ENCODE results near the gene HP1BP3. TPM values are rescaled to one million over a fixed set of nuclear protein-coding genes. Genes with fewer than 3 reads are reported as not detected.

The HP1BP3 gene
- total RNA-seq, 2 donors from 2014 or later, result 253 to 311 TPM

DNA sequence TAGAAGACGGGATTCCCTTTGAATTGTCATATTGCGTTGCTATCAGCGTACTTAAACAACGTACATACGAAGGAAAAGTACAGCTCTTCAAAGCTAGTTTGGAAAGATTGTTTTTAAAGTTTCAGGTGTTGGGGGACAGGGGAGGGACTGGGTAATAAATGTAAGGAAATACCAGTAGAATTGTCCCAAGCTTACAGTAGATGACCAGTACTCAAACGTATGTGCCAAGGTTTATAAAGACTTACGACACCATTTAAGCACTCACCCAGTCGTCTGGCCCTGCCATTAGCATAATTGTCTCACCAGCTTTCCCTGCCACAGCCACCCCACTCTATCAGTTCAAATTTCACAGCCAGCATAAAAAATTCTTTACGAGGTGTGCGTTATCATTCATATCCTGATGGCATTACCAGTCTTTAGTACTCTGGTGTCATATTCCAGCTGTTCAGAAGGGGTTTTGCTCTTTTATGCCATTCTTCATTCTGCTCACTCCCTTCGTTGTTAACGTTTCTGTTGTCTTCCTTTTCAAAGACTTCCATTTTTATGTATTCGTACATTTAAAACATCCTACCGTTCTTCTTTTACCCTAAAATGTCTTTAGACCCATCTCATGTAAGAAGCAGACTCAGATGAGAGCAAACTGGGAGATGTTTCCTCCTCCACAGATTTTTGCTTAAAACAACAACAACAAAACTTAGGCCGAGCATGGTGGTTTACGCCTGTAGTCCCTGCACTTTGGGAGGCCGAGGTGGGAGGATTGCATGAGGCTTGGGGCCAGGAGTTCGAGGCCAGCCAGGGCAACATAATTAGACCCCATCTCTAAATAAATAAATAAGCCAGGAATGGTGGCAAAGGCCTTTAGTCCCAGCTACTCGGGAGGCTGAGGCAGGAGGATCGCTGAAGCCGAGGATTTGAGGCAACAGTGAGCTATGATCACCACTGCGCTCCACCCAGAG, 1.0 kb upstream of the HP1BP3 start:
- peaks cover 11 to 12% of the 10 kb centered on the region in 2 donors for H3K36me3 Mint-ChIP-seq

DNA sequence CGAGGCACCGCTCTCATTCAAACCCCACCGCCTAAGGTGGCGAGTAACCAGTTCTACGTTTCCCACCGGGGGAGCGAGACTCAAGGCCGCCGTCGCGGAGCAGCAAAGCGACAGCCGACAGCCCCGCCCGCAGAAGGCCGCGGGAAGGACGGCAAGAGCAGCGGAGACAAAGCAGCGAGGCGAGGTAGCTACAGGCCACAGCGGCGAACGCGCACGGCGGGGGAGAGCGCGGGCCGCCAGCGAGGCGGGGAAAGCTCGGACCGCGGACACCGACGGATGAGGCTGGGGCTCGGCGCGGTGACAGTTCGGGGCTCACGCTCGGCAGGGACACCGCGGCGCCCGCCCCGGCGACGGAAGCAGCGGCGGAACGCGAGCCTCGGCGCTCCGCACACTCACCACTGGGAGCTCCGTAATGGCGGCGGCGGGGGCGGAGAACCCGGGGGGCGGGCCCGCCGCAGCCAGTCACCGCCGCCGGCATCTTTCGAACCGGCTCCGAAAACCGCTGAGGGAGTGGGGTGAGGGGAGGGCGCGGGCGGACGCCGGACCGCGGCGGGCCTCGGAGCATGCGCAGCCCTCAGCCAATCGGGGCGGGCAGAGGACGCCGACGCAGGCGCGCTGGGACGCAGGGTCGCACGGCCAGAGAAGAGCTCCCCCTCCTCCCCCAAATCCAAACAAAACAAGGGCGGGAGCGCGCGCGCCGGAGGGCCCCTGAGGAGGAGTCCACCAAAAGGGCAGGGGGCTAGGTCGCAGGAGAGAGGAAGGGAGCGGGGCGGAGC, 666 bp downstream of the HP1BP3 start:
- no peaks in the 10 kb centered on the region for H3K9me3 Mint-ChIP-seq
- ATAC-seq, result peak; percentile 82 to 87
- peaks cover 11 to 12% of the 10 kb centered on the region in 2 donors for H3K36me3 Mint-ChIP-seq
- peak; percentile 97 to 98 for DNase-seq (ENCODE audit: low spot score in 2 of 2)
- peak overlapping the region; percentile 98 for H3K27ac Mint-ChIP-seq

More for the DNA sequence above, 1.0 kb upstream of the HP1BP3 start:
- no peak for DNase-seq (ENCODE audit: low spot score in 2 of 2)
- no peak for ATAC-seq
- Mint-ChIP-seq H3K27ac (peak overlapping the region; percentile 96 to 98), H3K9me3 (no peaks in the 10 kb centered on the region)

DNA sequence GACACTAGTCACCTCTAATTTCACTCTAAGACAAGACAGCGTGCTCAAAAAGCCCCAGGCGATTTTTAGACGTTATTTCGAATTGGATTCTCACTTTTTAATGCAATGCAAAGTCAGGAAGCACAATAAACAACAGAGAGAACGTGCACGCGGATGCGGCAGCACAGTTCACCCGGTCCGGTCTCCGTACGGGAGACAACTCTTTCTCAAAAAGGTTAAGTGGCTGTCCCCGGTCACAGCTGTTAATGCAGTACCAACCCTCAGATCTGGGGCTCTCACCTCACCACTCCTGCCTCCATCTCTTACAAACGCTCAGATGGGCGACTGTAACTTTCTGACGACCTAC, 1.2 kb downstream of the HP1BP3 start:
- ATAC-seq (peak in 1 of 2 donors; percentile 0), DNase-seq (ENCODE audit: low spot score in 2 of 2) (no peak)
- peaks cover 12 to 17% of the 10 kb centered on the region in 2 donors for H3K36me3 Mint-ChIP-seq
- H3K27ac Mint-ChIP-seq, result peak overlapping the region; percentile 98
- H3K9me3 Mint-ChIP-seq, result no peaks in the 10 kb centered on the region

DNA sequence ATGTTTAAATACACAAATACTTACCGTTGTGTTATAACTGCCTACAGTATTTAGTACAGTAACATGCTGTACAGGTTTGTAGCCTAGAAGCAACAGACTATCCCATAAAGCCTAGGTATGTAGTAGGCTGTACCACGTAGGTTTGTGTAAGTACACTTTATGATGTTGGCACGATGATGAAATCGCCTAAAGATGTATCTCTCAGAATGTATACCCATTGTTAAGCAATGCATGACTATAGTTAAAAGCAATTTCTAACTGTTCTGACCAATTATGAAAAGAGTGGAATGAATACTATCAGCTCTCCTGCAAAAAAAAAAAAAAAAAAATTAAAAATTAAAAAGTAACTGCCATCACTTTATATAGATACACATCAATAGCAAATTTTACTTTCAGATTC, 11.4 kb downstream of the HP1BP3 start:
- ATAC-seq, result peak; percentile 51 to 91
- no peak for DNase-seq (ENCODE audit: low spot score in 2 of 2)
- Mint-ChIP-seq H3K9me3 (no peaks in the 10 kb centered on the region), H3K27ac (peak overlapping the region in 1 of 2 donors; percentile 34), H3K36me3 (peaks cover 0 to 27% of the 10 kb centered on the region in 2 donors)

DNA sequence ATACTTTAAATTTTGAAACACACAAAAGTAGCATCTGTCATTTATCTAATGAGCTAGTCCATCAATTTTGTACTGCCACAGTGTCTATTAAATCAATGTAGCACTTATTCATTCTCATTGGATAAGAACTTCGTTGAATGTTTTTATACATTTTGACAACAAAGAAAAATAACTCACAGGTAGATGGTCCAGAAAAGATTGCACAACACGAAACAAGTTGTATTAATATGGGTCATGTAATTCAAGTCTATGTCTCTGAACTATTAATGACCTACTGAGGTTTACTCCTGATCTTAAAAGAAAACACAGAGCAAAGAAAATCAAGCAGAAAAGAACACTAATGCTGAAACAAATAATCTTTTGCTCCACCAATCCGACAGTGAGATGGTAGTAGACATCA, 15.3 kb downstream of the HP1BP3 start:
- DNase-seq (ENCODE audit: low spot score in 2 of 2) (no peak), ATAC-seq (no peak)
- Mint-ChIP-seq H3K27ac (peak overlapping the region in 1 of 2 donors; percentile 42), H3K36me3 (peaks cover 0 to 19% of the 10 kb centered on the region in 2 donors), H3K9me3 (no peaks in the 10 kb centered on the region)

DNA sequence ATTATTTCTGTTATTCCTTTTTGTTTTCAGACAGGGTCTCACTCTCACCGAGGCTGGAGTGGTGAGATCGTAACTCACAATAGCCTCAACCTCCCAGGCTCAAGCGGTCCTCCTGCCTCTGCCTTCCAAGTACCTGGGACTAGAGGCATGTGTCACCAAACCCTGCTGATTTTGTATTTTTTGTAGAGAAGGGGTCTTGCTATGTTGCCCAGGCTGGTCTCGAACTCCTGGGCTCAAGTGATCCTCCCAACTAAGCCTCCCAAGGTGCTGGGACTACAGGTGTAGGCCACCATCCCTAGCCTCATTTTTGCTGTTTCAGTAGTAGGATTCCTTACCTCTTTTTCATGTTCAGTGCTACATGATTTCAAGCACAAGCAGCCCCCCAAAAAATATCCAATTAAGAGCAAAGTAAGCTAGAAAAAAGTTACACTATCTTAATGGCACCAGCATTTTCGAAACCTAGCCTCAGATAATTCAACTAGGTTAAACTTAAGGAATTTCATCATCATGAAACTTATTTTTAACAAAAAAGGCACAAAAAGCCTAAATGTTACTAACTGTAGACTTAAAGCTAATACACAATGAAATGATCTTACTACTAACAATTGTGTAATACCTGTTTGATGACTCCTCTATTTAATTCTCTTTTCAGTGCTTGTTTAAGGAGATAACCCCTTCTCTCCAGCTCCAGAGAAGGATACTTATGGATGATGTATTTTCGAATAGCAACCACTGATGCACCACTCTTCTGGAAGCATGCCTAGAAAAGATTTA, 16.6 kb downstream of the HP1BP3 start:
- H3K27ac Mint-ChIP-seq, result no peak overlapping the region
- DNase-seq (ENCODE audit: low spot score in 2 of 2), result no peak
- no peaks in the 10 kb centered on the region for H3K9me3 Mint-ChIP-seq
- H3K36me3 Mint-ChIP-seq, result peaks cover 0 to 25% of the 10 kb centered on the region in 2 donors
- ATAC-seq, result no peak

DNA sequence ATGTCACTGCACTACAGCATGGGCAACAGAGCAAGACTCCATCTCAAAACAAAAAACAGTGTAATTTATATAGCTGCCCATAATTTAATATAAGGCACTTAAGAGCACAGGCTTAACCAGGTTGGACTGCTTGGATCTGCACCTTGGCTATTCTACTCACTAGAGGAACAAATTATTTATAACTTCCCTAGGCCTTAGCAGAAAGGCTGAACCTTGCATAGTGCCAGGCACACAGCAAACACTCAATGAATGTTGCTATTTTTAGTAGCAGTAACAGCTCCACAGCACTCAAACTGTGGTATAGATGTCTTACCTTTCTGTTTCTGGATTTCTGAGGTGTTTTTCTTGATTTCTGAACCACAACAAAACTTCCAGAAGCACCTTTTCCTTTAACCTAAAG, 19.8 kb downstream of the HP1BP3 start:
- ATAC-seq, result no peak
- H3K27ac Mint-ChIP-seq, result no peak overlapping the region
- peaks cover 0 to 28% of the 10 kb centered on the region in 2 donors for H3K36me3 Mint-ChIP-seq
- H3K9me3 Mint-ChIP-seq, result no peaks in the 10 kb centered on the region
- no peak for DNase-seq (ENCODE audit: low spot score in 2 of 2)

DNA sequence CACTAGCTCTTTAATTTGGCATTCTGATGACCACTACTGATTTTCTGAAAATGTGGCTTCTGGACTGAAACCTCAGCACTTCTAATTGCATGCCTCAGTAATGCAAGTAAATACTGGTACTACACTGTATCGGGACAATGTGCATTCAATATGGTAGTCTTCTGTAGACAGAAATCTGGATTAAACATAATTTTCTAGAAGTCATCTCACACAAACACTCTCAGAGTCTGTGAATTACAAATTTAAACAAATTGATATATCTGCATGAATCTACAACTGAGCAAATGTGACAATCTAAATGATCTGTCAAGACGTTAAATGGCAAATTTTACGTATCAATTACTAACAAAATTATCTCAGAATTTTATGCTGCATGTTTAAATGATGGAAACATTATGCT, 23.7 kb downstream of the HP1BP3 start:
- H3K9me3 Mint-ChIP-seq, result no peaks in the 10 kb centered on the region
- H3K36me3 Mint-ChIP-seq, result peaks cover 11 to 36% of the 10 kb centered on the region in 2 donors
- no peak for DNase-seq (ENCODE audit: low spot score in 2 of 2)

DNA sequence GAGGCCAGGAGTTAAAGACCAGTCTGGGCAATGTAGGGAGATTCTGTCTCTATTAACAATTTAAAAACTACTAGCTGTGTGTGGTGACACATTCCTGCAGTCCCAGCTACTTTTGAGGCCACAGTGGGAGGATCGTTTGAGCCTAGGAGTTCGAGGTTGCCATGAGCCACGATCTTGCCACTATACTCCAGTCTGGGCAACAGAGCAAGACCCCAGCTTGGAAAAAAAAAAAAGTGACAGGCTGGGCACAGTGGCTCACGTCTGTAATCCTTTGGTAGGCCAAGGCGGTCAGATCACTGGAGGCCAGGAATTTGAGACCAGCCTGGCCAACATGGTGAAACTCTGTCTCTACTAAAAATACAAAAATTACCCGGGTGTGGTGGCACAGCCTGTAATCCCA, 26.8 kb downstream of the HP1BP3 start:
- Mint-ChIP-seq H3K36me3 (peaks cover 11 to 31% of the 10 kb centered on the region in 2 donors), H3K9me3 (no peaks in the 10 kb centered on the region), H3K27ac (no peak overlapping the region)
- ATAC-seq, result no peak
- no peak for DNase-seq (ENCODE audit: low spot score in 2 of 2)

More for the DNA sequence above, 23.7 kb downstream of the HP1BP3 start:
- no peak for ATAC-seq
- no peak overlapping the region for H3K27ac Mint-ChIP-seq

DNA sequence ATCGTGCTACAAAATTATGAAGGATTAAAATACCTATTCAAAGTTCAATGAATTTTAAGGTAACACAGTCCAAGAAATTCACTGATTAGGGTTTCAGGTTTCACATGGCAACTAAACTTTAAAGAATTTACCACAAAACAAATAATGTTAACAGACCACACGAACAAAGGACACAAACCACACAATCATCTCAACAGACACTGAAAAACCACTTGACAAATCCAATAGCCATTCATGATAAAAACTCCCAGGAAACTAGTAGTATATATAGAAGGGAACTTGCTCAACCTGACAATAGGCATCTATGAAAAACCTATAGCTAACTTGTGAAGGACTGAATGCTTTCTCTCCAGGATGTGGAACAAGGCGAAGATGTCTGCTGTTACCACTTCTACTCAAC, 33.5 kb downstream of the HP1BP3 start:
- no peak for ATAC-seq
- Mint-ChIP-seq H3K36me3 (peaks cover 0 to 12% of the 10 kb centered on the region in 2 donors), H3K27ac (no peak overlapping the region), H3K9me3 (no peaks in the 10 kb centered on the region)
- DNase-seq (ENCODE audit: low spot score in 2 of 2), result no peak

DNA sequence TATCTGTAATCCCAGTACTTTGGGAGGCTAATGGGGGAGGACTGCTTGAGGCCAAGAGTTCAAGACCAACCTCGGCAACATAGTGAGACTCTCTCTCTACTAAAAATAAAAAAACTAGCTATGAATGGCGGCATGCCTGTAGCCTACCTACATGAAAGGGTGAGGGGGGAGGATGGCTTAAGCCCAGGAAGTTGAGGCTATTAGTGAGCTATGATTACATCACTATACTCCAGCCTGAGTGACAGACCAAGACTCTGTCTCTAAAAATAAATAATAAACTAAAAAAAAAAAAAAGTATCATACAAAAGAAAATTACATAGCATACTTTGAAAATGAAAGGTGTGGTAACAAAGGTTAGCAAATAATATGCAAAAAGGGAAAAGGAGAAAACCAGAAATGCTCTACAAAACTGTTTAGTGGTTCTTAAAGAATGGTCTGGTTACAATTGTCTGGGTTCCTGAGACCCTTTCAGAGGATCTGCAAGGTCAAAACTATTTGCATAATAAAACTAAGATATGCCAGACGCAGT, 35.6 kb downstream of the HP1BP3 start:
- Mint-ChIP-seq H3K36me3 (peaks cover 0 to 10% of the 10 kb centered on the region in 2 donors), H3K9me3 (no peaks in the 10 kb centered on the region), H3K27ac (no peak overlapping the region)
- DNase-seq (ENCODE audit: low spot score in 2 of 2) (no peak), ATAC-seq (no peak)

DNA sequence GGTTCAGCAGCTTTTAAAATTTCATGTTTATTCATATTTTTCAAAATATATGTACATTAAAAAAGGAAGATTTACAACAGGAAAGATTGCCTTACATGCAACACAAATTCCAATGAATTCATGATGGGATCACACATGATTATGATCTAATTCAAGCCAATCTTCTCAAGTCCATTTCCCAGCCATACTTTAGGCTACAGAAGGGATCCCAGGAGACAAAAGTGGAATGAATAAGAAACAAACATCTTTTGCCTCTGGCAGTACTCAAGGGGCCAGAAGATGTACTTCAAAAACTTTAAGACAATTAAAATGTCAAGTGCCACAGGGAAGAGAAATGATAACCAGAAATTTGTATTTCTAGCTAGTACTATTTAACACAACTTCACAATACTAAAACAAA, 44.4 kb downstream of the HP1BP3 start:
- ATAC-seq (no peak), DNase-seq (ENCODE audit: low spot score in 2 of 2) (no peak)
- Mint-ChIP-seq H3K36me3 (peaks cover 0 to 21% of the 10 kb centered on the region in 2 donors), H3K27ac (no peak overlapping the region), H3K9me3 (no peaks in the 10 kb centered on the region)

DNA sequence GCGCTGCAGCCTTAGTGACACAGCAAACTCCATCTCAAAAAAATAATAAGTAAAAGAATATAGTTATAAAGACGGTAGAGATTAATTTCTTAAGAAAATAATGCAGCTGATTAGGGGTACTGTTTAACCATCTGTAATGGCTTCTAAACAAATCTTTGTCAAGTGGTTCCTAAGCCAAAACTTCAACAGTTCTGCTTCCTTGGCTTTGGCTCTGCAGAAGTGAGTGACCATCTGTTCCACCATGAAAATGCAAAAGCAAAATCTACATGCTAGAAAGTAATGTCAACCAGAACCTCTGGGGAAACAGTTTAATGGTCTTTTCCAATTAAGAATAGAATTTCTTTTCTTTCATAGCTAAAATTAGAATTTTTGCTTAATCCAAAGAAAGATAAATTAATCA, 46.3 kb downstream of the HP1BP3 start:
- H3K9me3 Mint-ChIP-seq, result no peaks in the 10 kb centered on the region
- ATAC-seq (no peak), DNase-seq (ENCODE audit: low spot score in 2 of 2) (no peak)
- peaks cover 0 to 21% of the 10 kb centered on the region in 2 donors for H3K36me3 Mint-ChIP-seq
- no peak overlapping the region for H3K27ac Mint-ChIP-seq

DNA sequence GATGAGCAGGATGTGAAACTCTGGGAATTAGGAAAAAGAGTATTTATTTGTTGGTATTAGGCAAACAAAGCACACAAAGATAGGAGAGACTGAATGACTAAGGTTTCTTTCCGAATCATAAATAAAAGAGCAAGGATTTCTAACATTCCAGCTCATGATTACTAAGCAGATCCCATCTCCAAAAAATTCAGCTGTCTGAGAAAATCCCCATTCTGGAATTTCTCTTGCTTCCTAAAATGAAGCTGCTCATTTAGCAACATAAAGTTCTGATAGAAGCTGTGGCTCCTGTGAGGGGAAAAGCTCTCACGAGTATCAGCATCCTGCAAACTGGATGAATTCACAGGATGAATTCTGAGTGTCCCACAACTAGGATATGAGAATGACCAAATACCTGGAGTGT, 47.9 kb downstream of the HP1BP3 start:
- H3K27ac Mint-ChIP-seq, result peak overlapping the region in 1 of 2 donors; percentile 30
- peaks cover 0 to 13% of the 10 kb centered on the region in 2 donors for H3K36me3 Mint-ChIP-seq
- ATAC-seq (no peak), DNase-seq (ENCODE audit: low spot score in 2 of 2) (no peak)
- H3K9me3 Mint-ChIP-seq, result no peaks in the 10 kb centered on the region

DNA sequence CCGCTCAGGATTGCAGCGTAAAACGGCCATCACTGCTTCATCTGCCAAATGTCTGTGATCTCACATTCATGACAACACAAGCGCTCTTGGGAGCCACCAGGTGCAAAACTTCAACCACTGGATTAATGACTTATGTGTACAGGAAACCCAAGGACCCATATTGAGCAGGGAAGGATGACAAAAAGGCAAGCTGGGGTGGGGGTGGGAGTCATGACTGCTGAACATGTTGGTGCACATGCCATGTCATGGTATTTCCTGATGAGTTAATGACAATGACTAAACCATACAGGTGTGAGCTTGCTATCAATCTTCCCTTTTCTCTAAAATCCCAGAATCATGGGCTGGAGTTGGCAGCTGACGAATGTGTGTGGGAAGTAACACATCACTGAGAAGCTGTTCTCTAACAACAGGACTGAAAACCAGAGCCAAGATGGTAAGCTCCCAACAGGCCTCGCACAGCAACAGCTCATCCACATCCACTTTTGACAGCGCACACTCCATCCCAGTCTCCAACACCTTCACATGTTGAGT, 51.5 kb downstream of the HP1BP3 start:
- no peak for ATAC-seq
- H3K9me3 Mint-ChIP-seq, result no peaks in the 10 kb centered on the region
- DNase-seq (ENCODE audit: low spot score in 2 of 2), result no peak
- H3K27ac Mint-ChIP-seq, result peak overlapping the region in 1 of 2 donors; percentile 36
- H3K36me3 Mint-ChIP-seq, result peaks cover 0 to 4% of the 10 kb centered on the region in 2 donors

DNA sequence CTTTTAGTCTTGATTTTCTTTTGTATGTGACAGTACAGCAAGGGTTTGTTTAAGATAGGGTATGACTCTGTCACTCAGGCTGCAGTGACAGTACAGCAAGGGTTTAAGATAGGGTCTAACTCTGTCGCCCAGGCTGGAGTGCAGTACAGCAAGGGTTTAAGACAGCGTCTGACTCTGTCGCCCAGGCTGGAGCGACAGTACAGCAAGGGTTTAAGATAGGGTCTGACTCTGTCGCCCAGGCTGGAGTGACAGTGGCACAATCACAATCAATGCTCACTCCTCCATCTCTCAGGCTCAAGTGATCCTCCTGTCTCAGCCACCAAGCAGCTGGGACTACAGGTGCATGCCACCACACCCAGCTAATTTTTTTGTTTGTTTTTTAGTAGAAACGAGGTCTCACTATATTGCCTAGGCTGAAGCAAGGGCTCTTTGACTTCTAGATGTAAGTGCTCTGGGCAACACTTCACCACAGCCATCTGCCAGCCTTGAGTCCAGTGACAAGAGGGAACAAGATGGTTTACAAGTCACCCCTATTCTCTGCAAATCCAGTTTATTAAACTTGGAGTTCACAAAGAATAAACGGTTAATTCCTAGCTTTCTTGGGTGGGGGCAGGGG, 53.6 kb downstream of the HP1BP3 start:
- Mint-ChIP-seq H3K27ac (no peak overlapping the region), H3K36me3 (peaks cover 0 to 4% of the 10 kb centered on the region in 2 donors)
- ATAC-seq, result peak in 1 of 2 donors; percentile 34

More for the DNA sequence above, 53.6 kb downstream of the HP1BP3 start:
- no peak for DNase-seq (ENCODE audit: low spot score in 2 of 2)
- H3K9me3 Mint-ChIP-seq, result no peaks in the 10 kb centered on the region
